Measurements from ENCODE around the gene FA2H.

The FA2H gene

DNA sequence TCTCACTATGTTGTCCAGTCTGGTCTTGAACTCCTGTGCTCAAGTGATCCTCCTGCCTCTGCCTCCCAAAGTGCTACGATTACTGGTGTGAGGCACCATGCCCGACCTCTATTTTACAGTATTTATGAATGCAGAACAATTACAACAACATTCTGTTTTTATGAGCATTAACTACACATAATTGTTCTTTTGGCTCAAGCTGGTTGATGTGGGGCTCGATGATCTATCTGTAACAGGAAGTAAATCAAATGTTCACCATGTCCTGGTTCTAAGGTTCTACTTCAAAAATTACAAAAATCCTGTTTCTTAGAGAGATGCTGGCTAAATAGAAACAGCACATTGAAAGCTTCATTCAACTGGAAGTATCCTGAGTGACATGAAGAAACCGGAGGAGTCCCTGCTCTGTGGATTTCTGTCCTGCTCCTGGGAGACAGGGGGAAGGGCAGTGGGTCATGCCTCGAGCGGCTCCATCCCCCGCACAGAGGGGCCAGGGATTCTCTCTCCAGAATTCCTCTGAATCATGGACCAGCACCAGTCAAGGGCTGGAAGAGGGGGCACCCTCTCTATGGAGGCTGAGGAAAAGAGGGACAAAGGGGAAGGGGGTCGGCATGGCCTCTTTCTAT lies 31.5 kb downstream of the FA2H start:
- H3K27ac ChIP-seq, result peak overlapping the region; percentile 63
- TF ChIP-seq, protein P1, sequence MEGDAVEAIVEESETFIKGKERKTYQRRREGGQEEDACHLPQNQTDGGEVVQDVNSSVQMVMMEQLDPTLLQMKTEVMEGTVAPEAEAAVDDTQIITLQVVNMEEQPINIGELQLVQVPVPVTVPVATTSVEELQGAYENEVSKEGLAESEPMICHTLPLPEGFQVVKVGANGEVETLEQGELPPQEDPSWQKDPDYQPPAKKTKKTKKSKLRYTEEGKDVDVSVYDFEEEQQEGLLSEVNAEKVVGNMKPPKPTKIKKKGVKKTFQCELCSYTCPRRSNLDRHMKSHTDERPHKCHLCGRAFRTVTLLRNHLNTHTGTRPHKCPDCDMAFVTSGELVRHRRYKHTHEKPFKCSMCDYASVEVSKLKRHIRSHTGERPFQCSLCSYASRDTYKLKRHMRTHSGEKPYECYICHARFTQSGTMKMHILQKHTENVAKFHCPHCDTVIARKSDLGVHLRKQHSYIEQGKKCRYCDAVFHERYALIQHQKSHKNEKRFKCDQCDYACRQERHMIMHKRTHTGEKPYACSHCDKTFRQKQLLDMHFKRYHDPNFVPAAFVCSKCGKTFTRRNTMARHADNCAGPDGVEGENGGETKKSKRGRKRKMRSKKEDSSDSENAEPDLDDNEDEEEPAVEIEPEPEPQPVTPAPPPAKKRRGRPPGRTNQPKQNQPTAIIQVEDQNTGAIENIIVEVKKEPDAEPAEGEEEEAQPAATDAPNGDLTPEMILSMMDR (IDR thresholded peaks at IDR 0.05), result no peak
- no peak for TF ChIP-seq ZFX (IDR thresholded peaks at IDR 0.05; ENCODE audit: borderline replicate concordance)

- TF ChIP-seq, protein P1 (IDR thresholded peaks at IDR 0.05), result no peak
- TF ChIP-seq ZFX (IDR thresholded peaks at IDR 0.05; ENCODE audit: borderline replicate concordance), result no peak
These were observed 32.6 kb downstream of the FA2H start for GRCh38 chr16:74742051-74742481.

GRCh38 chr16:74740795-74741304 lies 33.8 kb downstream of the FA2H start:
- H3K27ac ChIP-seq, result no peak overlapping the region
- TF ChIP-seq, protein P1 (IDR thresholded peaks at IDR 0.05), result no peak
- no peak for TF ChIP-seq ZFX (IDR thresholded peaks at IDR 0.05; ENCODE audit: borderline replicate concordance)

More at GRCh38 chr16:74742051-74742481, 32.6 kb downstream of the FA2H start:
- no peak overlapping the region for H3K27ac ChIP-seq

- no peak overlapping the region for H3K27ac ChIP-seq
- TF ChIP-seq, protein P1 (IDR thresholded peaks at IDR 0.05), result no peak
- TF ChIP-seq ZFX (IDR thresholded peaks at IDR 0.05; ENCODE audit: borderline replicate concordance), result no peak
These were observed 35.3 kb downstream of the FA2H start for GRCh38 chr16:74739275-74739674.

DNA sequence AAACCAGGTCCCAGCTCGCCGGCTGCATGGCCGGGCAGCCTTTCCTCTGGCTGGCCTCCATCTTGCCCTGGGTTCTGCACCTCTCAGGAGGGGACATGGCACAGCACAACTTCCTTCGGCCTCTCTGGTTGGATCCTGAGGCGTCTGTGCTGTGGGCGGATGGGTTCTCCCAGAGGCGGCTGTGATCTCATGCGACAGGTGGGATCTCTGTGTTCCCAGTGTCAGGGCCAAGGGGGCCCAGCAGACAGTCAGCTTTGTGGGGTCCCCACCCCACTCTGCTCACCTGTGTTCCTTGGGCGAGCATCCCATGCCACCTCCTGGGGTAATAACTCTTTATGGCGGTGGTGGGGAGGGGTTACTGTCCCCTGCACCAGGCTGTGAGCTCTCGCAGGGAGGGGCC lies 35.8 kb downstream of the FA2H start:
- TF ChIP-seq ZFX (IDR thresholded peaks at IDR 0.05; ENCODE audit: borderline replicate concordance), result no peak
- TF ChIP-seq, protein P1 (IDR thresholded peaks at IDR 0.05), result no peak
- no peak overlapping the region for H3K27ac ChIP-seq

DNA sequence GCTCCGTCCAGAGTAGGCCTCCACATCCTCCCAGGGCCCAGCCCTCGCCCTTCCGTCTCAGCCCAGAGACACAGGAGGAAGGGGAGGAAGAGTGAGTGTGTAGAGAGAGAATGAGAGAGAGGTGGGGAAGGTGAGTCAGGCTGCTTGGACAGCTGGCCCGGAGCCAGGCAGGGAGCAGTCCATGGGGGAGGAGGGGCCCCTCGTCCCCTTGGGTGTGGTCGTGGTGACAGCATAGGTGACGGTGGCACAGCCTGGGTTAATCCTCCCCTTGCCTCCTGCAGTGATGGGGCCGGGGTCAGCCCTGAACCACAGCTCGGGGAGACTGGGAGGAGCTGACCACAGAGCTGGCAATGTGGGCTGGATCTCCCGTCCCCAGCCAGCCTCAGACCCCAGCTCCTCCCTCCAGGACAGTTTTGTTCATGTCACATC lies 36.5 kb downstream of the FA2H start:
- H3K27ac ChIP-seq, result no peak overlapping the region
- TF ChIP-seq ZFX (IDR thresholded peaks at IDR 0.05; ENCODE audit: borderline replicate concordance), result no peak
- TF ChIP-seq, protein P1 (IDR thresholded peaks at IDR 0.05), result no peak

GRCh38 chr16:74737521-74737920 lies 37.1 kb downstream of the FA2H start:
- TF ChIP-seq, protein P1 (IDR thresholded peaks at IDR 0.05), result no peak
- TF ChIP-seq ZFX (IDR thresholded peaks at IDR 0.05; ENCODE audit: borderline replicate concordance), result no peak
- no peak overlapping the region for H3K27ac ChIP-seq
